Stomach (tissue), 4 donors: ENCODE measurements around the gene CFAP46.

ENCODE experiments used
- EP300 ChIP-seq: sonication (generic); formaldehyde crosslinking; IDR thresholded peaks from one replicate; pipeline ENCODE4 v1.6.1; 2017; ENCODE audit warnings: antibody characterized with exemption
- POLR2AphosphoS5 ChIP-seq, 3 donors: sonication (generic); formaldehyde crosslinking; IDR thresholded peaks; one replicate each; pipeline ENCODE4 v1.6.1; 2016; ENCODE audit warnings: antibody characterized with exemption in 3 of 3
- TF ChIP-seq, protein P1 (sequence below), 7 experiments: fragments of 450-650 bp in 4 of 7; fragments of 200-600 bp in 3 of 7; sonication (generic) in 3 of 7; IDR thresholded peaks; one replicate each; pipeline ENCODE4 v1.5.1; 2016 to 2019; ENCODE audit warnings: antibody characterized with exemption in 7 of 7, control low read depth in 2 of 7, mild to moderate bottlenecking in 1 of 7

DNA sequence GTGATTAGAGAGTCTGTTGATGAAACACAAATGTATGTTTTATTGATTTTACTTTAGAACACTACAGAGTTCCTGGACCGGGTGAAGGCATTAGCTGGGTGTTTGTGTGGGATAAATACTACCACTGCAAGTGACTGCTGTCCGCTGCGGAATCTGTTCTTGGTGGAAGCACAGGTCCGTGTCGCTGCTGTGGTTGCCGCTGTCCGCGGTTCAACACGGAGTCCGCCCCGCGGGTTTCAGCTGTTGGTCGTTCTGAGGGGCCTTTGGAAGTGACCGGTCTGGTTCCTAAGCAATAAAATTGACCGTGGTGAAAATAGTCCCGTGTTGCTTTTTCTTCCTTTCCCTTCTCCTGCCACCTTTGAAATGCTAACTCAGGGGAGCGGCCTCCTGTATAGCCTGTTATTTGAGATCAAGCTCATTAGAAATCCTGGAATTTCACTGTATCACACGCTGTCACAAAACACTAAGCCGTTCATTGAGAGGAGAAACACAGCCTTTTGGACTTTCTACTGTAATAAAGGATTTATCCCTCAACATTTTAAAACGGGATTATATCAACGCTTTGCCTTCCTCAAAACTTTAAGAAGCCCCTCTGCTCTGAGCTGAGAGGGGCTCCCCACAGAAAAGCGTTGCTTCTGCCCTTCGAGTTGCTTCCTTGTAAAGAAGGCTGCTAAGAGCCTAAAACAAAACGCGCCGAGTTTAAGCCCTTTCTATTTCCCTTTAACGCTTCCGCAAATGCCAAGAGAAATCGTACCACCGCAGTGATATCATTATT lies 159.0 kb downstream of the CFAP46 start:
- TF ChIP-seq EP300, result no peak
- TF ChIP-seq, protein P1, sequence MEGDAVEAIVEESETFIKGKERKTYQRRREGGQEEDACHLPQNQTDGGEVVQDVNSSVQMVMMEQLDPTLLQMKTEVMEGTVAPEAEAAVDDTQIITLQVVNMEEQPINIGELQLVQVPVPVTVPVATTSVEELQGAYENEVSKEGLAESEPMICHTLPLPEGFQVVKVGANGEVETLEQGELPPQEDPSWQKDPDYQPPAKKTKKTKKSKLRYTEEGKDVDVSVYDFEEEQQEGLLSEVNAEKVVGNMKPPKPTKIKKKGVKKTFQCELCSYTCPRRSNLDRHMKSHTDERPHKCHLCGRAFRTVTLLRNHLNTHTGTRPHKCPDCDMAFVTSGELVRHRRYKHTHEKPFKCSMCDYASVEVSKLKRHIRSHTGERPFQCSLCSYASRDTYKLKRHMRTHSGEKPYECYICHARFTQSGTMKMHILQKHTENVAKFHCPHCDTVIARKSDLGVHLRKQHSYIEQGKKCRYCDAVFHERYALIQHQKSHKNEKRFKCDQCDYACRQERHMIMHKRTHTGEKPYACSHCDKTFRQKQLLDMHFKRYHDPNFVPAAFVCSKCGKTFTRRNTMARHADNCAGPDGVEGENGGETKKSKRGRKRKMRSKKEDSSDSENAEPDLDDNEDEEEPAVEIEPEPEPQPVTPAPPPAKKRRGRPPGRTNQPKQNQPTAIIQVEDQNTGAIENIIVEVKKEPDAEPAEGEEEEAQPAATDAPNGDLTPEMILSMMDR (IDR thresholded peaks at IDR 0.05), result no peak
- TF ChIP-seq POLR2AphosphoS5 (IDR thresholded peaks at IDR 0.05), result no peak
